Activated naive CD4-positive, alpha-beta T cell (primary cell): ENCODE results near the gene ERN1.
"Not testable (repeated sequence)": the region's sequence is repeated elsewhere in the genome, so short reads cannot be mapped to it uniquely, and the experiment has no call there.

ENCODE experiments used
- DNase-seq, 4 experiments: peaks; one replicate each; lab custom pipeline; 2025; lab: John Stamatoyannopoulos, UW

ERN1 gene

GRCh38 chr17:64135000-64135399, 5.1 kb upstream of the ERN1 start:
- DNase-seq: no peak

GRCh38 chr17:64134216-64134970, 4.4 kb upstream of the ERN1 start:
- no peak for DNase-seq

GRCh38 chr17:64133546-64134215, 3.7 kb upstream of the ERN1 start:
- no peak for DNase-seq

GRCh38 chr17:64131606-64132270, 1.8 kb upstream of the ERN1 start:
- no peak for DNase-seq

- no peak for DNase-seq
Observed at GRCh38 chr17:64130559-64131001, 636 bp upstream of the ERN1 start.

GRCh38 chr17:64129515-64129764, 504 bp downstream of the ERN1 start:
- no peak for DNase-seq

- no peak for DNase-seq
Observed at GRCh38 chr17:64128787-64129514, 993 bp downstream of the ERN1 start.

GRCh38 chr17:64126918-64127317, 3.0 kb downstream of the ERN1 start:
- no peak for DNase-seq

- no peak for DNase-seq
Observed at GRCh38 chr17:64125937-64126336, 4.0 kb downstream of the ERN1 start.

GRCh38 chr17:64124609-64125008, 5.3 kb downstream of the ERN1 start:
- no peak for DNase-seq

GRCh38 chr17:64123114-64123513, 6.8 kb downstream of the ERN1 start:
- no peak for DNase-seq

GRCh38 chr17:64120972-64121786, 8.8 kb downstream of the ERN1 start:
- DNase-seq: not testable (repeated sequence)

- DNase-seq: no peak
Observed at GRCh38 chr17:64120159-64120810, 9.7 kb downstream of the ERN1 start.

GRCh38 chr17:64117981-64118979, 11.7 kb downstream of the ERN1 start:
- no peak for DNase-seq

- no peak for DNase-seq
Observed at GRCh38 chr17:64115822-64116534, 14.0 kb downstream of the ERN1 start.

- no peak for DNase-seq
Observed at GRCh38 chr17:64115043-64115698, 14.8 kb downstream of the ERN1 start.

- DNase-seq: no peak
Observed at GRCh38 chr17:64113006-64113405, 16.9 kb downstream of the ERN1 start.

GRCh38 chr17:64111831-64112230, 18.1 kb downstream of the ERN1 start:
- DNase-seq: no peak
